Astrocyte (in vitro differentiated cells and primary cell): ENCODE results near the gene GMDS.

Experiments
- EZH2 ChIP-seq: IDR thresholded peaks from 2 replicates; pipeline ENCODE4 v1.6.1; 2012; ENCODE audit warnings: mild to moderate bottlenecking, low read length, inconsistent platforms; ENCODE audit not compliant: insufficient read depth
- TF ChIP-seq, protein P1 (sequence below): IDR thresholded peaks from 2 replicates; pipeline ENCODE4 v1.5.1; 2011; ENCODE audit warnings: low read depth, mild to moderate bottlenecking, inconsistent platforms, low read length, moderate library complexity; ENCODE audit not compliant: insufficient read depth

DNA sequence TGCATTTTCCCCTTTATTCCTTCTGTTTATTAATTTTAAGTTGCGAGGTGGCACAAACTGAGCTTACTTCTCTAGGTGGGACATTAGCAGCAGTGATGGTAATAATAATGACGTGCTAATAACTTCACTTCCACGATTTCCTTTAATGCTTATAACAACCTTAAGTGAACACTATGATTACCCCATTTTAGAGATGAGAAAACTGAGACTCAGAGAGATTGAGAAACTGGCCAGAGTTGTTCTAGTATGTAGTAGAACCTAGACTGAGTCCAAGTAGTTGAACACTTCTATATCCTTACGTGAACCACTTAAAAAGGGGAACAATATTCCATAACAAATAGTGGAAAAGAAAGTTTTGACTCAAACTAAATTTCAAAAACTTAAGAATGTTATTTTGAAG, 297.5 kb downstream of the GMDS start:
- TF ChIP-seq, protein P1, sequence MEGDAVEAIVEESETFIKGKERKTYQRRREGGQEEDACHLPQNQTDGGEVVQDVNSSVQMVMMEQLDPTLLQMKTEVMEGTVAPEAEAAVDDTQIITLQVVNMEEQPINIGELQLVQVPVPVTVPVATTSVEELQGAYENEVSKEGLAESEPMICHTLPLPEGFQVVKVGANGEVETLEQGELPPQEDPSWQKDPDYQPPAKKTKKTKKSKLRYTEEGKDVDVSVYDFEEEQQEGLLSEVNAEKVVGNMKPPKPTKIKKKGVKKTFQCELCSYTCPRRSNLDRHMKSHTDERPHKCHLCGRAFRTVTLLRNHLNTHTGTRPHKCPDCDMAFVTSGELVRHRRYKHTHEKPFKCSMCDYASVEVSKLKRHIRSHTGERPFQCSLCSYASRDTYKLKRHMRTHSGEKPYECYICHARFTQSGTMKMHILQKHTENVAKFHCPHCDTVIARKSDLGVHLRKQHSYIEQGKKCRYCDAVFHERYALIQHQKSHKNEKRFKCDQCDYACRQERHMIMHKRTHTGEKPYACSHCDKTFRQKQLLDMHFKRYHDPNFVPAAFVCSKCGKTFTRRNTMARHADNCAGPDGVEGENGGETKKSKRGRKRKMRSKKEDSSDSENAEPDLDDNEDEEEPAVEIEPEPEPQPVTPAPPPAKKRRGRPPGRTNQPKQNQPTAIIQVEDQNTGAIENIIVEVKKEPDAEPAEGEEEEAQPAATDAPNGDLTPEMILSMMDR: no peak
- no peak for TF ChIP-seq EZH2
